GM18858 (cell line): ENCODE results near the gene ATXN2L.

Experiments used
- ATAC-seq: cut with Tn5 transposase; IDR thresholded peaks from one replicate; pipeline ENCODE4 v1.9.1; 2021; ENCODE audit not compliant: unreplicated experiment

Gene ATXN2L

DNA sequence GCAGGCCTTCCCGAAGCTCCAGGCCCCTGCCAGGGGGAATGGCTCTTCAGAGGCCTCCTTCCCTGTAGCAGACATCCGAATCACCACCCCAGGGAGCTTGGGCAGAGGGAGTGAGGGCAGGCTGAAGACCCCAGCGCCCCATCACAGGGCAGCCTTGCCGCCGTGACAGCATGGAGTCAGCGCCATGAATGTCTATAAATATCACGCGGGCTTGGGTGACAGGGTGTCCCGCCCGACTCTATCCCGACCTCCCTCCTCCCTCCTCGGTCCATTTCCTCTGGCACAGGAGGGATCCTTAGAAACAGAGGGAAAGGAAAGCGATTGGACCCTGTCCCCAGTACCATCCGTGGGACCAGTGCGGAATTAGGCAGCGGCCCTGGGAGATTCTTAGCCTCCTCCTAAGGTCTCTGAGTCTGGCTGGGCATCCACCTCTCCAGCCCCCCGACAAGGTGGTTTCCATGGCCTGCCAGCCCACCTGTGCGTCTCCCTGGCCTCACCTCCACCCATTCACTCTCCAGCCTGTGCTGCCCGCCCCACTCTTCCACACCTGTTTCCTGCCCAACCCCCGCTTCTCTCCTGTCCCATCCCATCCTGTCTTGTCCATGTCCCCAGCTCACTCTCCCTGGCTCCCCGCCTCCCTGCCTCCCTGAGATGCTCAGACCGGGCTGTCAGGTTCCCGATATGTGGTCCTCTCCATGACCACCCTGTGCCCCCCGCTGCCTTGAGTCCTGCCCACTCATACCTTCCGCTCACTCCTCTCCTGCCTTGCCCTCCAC is 60.6 kb downstream of the ATXN2L start:
- ATAC-seq, result no peak

DNA sequence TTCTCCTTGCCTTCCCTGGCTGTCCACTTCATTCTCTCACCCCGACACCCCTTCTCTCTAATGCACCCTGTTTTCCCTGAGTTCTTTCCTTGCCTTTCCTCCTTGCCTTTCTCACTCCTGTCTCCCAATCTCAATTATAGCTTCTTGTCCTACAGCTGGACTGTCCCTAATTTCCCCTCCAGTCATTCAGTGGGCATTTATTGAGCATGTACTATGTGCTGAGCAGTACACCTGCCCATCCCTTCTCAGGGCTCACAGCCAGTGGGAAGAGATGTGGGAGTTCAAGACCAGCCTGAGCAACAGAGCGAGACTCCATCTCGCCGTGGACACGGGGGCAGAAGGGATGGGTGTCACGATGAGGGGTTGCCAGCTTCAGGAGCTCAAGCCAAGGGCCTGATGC is 61.2 kb downstream of the ATXN2L start:
- no peak for ATAC-seq
